HepG2 (cell line): ENCODE data around the gene PTCH1. TPM values are rescaled to one million over a fixed set of nuclear protein-coding genes. Genes with fewer than 3 reads are reported as not detected.

Source experiments
- ARID4A ChIP-seq: sonication (generic); formaldehyde crosslinking; IDR thresholded peaks from 2 replicates; pipeline ENCODE4 v1.5.0; 2020; ENCODE audit warnings: mild to moderate bottlenecking, missing genetic modification reagents, borderline replicate concordance
- BCL3 ChIP-seq: sonication (generic); formaldehyde crosslinking; IDR thresholded peaks from 2 replicates; pipeline ENCODE4 v1.5.1; 2020; ENCODE audit warnings: mild to moderate bottlenecking, missing genetic modification reagents, moderate library complexity
- ELF1 ChIP-seq: sonication (generic); formaldehyde crosslinking; IDR thresholded peaks from 2 replicates; pipeline ENCODE4 v1.4.0; 2020; ENCODE audit warnings: missing genetic modification reagents
- ELF3 ChIP-seq: IDR thresholded peaks from 2 replicates; pipeline ENCODE4 v1.6.1; 2016; ENCODE audit warnings: missing genetic modification reagents, missing compliant biosample characterization
- ERF ChIP-seq: IDR thresholded peaks from 2 replicates; pipeline ENCODE4 v1.6.1; 2018; ENCODE audit warnings: missing biosample characterization, missing genetic modification reagents
- FOSL1 ChIP-seq: sonication (generic); formaldehyde crosslinking; IDR thresholded peaks from 2 replicates; pipeline ENCODE4 v1.9.0; 2021; ENCODE audit warnings: missing genetic modification reagents, borderline replicate concordance
- HOXA3 ChIP-seq: sonication (generic); formaldehyde crosslinking; IDR thresholded peaks from 2 replicates; pipeline ENCODE4 v1.5.0; 2020; ENCODE audit warnings: missing genetic modification reagents
- JARID2 ChIP-seq: sonication (generic); formaldehyde crosslinking; IDR thresholded peaks from 2 replicates; pipeline ENCODE4 v1.8.1; 2023; ENCODE audit warnings: missing genetic modification reagents, inconsistent platforms; ENCODE audit not compliant: insufficient replicate concordance
- MAX ChIP-seq: IDR thresholded peaks from 2 replicates; pipeline ENCODE4 v1.6.1; 2012; ENCODE audit warnings: inconsistent platforms
- NFE2 ChIP-seq: sonication (generic); formaldehyde crosslinking; IDR thresholded peaks from 2 replicates; pipeline ENCODE4 v1.4.0; 2020; ENCODE audit warnings: missing genetic modification reagents
- RXRA ChIP-seq: sonication (generic); formaldehyde crosslinking; IDR thresholded peaks from 2 replicates; pipeline ENCODE4 v1.5.1; 2020; ENCODE audit warnings: missing genetic modification reagents
- SALL1 ChIP-seq: sonication (generic); formaldehyde crosslinking; IDR thresholded peaks from 2 replicates; pipeline ENCODE4 v1.8.0; 2022; ENCODE audit warnings: mild to moderate bottlenecking, missing genetic modification reagents
- TEAD3 ChIP-seq: optimal IDR thresholded peaks from 2 replicates; pipeline ENCODE3; 2016; ENCODE audit warnings: borderline replicate concordance
- THAP9 ChIP-seq: sonication (generic); formaldehyde crosslinking; IDR thresholded peaks from 2 replicates; pipeline ENCODE4; 2020; ENCODE audit warnings: missing genetic modification reagents, mild to moderate bottlenecking, borderline replicate concordance
- UBTF ChIP-seq: sonication (generic); formaldehyde crosslinking; IDR thresholded peaks from 2 replicates; pipeline ENCODE4 v1.4.0; 2020; ENCODE audit warnings: mild to moderate bottlenecking, missing genetic modification reagents
- ZNF563 ChIP-seq: sonication (generic); formaldehyde crosslinking; IDR thresholded peaks from 2 replicates; pipeline ENCODE4 v1.8.0; 2022; ENCODE audit warnings: mild to moderate bottlenecking, moderate library complexity, missing genetic modification reagents
- ZNF678 ChIP-seq: sonication (generic); formaldehyde crosslinking; IDR thresholded peaks from 2 replicates; pipeline ENCODE4 v1.4.0; 2020; ENCODE audit warnings: mild to moderate bottlenecking, missing genetic modification reagents
- polyA plus RNA-seq, 8 experiments: library from polyadenylated mRNA; depleted of rRNA in 3 of 8; stranded (reverse) in 7 of 8; unstranded in 1 of 8; fragments of >200 nt; fragmentation: Illumina TruSeq in 4 of 8; extraction: Trizol in 4 of 8; gene quantifications; 2 replicates each; pipeline versions ENCODE4 v1.2.1 to v1.2.3, GENCODE V29; 2011 to 2016; ENCODE audit warnings: low read depth in 4 of 8, missing spikeins in 1 of 8, mixed read lengths in 1 of 8; ENCODE audit not compliant: insufficient read depth in 1 of 8
- total RNA-seq, 5 experiments: library from RNA; depleted of rRNA; stranded (reverse); fragments of >200 nt; fragmentation: Illumina TruSeq; extraction: Trizol; gene quantifications; 2 replicates each; pipeline ENCODE4 v1.2.3, GENCODE V29; 2016; ENCODE audit warnings: low read depth in 1 of 5

PTCH1 gene
- total and polyA plus RNA-seq, 2 of the 13 experiments (the other 11 are each of a cell fraction or from before 2014, with no cell fraction given) = 2.8 to 3.9 TPM

GRCh38 chr9:95434116-95435073 is 82.4 kb downstream of the PTCH1 start (continued):
- no peak for TF ChIP-seq JARID2 (CRISPR knock-in tag)
- peak; percentile 19; the same call in 1 of the 2 replicates for TF ChIP-seq UBTF (CRISPR knock-in tag)
- TF ChIP-seq ELF1 (CRISPR knock-in tag) = peak; percentile 93
- no peak for TF ChIP-seq ZNF678 (CRISPR knock-in tag)
- peak; percentile 99 for TF ChIP-seq TEAD3
- 0 out of 2 replicates have a peak, but pooled peaks have one; percentile 40 for TF ChIP-seq SALL1 (CRISPR knock-in tag)
- peak; percentile 48 for TF ChIP-seq RXRA (CRISPR knock-in tag)
- TF ChIP-seq ZNF563 = peak; percentile 49; the same call in 1 of the 2 replicates
- peak; percentile 87 for TF ChIP-seq ELF3 (CRISPR knock-in tag)
- TF ChIP-seq THAP9 (CRISPR knock-in tag) = peak; percentile 45; the same call in 1 of the 2 replicates
- peak; percentile 24; the same call in 1 of the 2 replicates for TF ChIP-seq ARID4A (CRISPR knock-in tag)
- peak; percentile 38; the same call in 1 of the 2 replicates for TF ChIP-seq BCL3 (CRISPR knock-in tag)
- peak; percentile 12; the same call in 1 of the 2 replicates for TF ChIP-seq ERF (CRISPR knock-in tag)
- TF ChIP-seq MAX = peak; percentile 31; the same call in 1 of the 2 replicates
- peak; percentile 65 for TF ChIP-seq HOXA3 (CRISPR knock-in tag)
- peak; percentile 44; the same call in 1 of the 2 replicates for TF ChIP-seq NFE2 (CRISPR knock-in tag)
- TF ChIP-seq FOSL1 (CRISPR knock-in tag) = no peak
